DND-41 (cell line): ENCODE measurements around the gene TRIM2.

Source experiments
- ATAC-seq: fragments of 200-7000 bp; cut with Tn5 transposase; 3 replicates; pipeline ENCODE4 v1.9.1; 2021; ENCODE audit warnings: low read depth; ENCODE audit not compliant: insufficient read depth
- DNase-seq: peaks from one replicate; pipeline ENCODE4 v3.0.0-alpha.2; 2020
- H2AFZ ChIP-seq: 2 replicates; pipeline ENCODE4 v1.6.0; 2012; ENCODE audit warnings: low read depth, low read length
- H3K27ac ChIP-seq: 2 replicates; pipeline ENCODE4 v1.5.1; 2012; ENCODE audit warnings: low read length, inconsistent platforms
- H3K27me3 ChIP-seq: fragments of 200-600 bp; sonication (generic); 2 replicates; pipeline ENCODE4 v1.6.0; 2012; ENCODE audit warnings: low read length, mild to moderate bottlenecking, inconsistent platforms; ENCODE audit not compliant: insufficient read depth, poor library complexity
- H3K36me3 ChIP-seq: 2 replicates; pipeline ENCODE4 v1.5.1; 2012; ENCODE audit warnings: low read length, inconsistent platforms; ENCODE audit not compliant: insufficient read depth
- H3K4me1 ChIP-seq: 2 replicates; pipeline ENCODE4 v1.5.1; 2012; ENCODE audit warnings: mild to moderate bottlenecking, low read length; ENCODE audit not compliant: insufficient read depth
- H3K4me2 ChIP-seq: 2 replicates; pipeline ENCODE4 v1.6.0; 2012; ENCODE audit warnings: mild to moderate bottlenecking, moderate library complexity, low read length, inconsistent platforms; ENCODE audit not compliant: insufficient read depth
- H3K4me3 ChIP-seq, 2 experiments: fragments of 200-600 bp in 1 of 2; shearing (Covaris generic) in 1 of 2; 2 replicates each; pipeline ENCODE4 v1.5.1; 2012 to 2016; ENCODE audit warnings: inconsistent platforms in 2 of 2, low read length in 2 of 2, mild to moderate bottlenecking in 2 of 2, low read depth in 1 of 2, moderate library complexity in 1 of 2
- H3K79me2 ChIP-seq: 2 replicates; pipeline ENCODE4 v1.6.0; 2012; ENCODE audit warnings: low read length, inconsistent platforms; ENCODE audit not compliant: insufficient read depth
- H3K9ac ChIP-seq: 2 replicates; pipeline ENCODE4 v1.6.0; 2012; ENCODE audit warnings: low read depth, mild to moderate bottlenecking, inconsistent platforms, low read length, moderate library complexity
- H3K9me3 ChIP-seq: 2 replicates; pipeline ENCODE4 v1.5.1; 2012; ENCODE audit warnings: low read length, moderate library complexity, mild to moderate bottlenecking, inconsistent platforms; ENCODE audit not compliant: insufficient read depth, severe bottlenecking
- H4K20me1 ChIP-seq: 2 replicates; pipeline ENCODE4 v1.6.0; 2012; ENCODE audit warnings: low read length; ENCODE audit not compliant: insufficient read depth
- EZH2 ChIP-seq: IDR thresholded peaks from 3 replicates; pipeline ENCODE4 v1.6.1; 2012; ENCODE audit warnings: borderline replicate concordance, low read depth, mild to moderate bottlenecking, moderate library complexity, low read length, inconsistent platforms; ENCODE audit not compliant: severe bottlenecking
- TF ChIP-seq, protein P1 (sequence below): IDR thresholded peaks from 2 replicates; pipeline ENCODE4 v1.5.1; 2012; ENCODE audit warnings: borderline replicate concordance, low read length, moderate library complexity, mild to moderate bottlenecking; ENCODE audit not compliant: poor library complexity, severe bottlenecking; ENCODE audit errors: extremely low read depth

TRIM2 gene

GRCh38 chr4:153246446-153247115 lies 42.3 kb downstream of the TRIM2 start:
- Histone ChIP-seq H3K27ac (no peak overlapping the region), H3K4me1 (peaks cover 19% of the 10 kb centered on the region), H3K36me3 (no peaks in the 10 kb centered on the region), H3K4me2 (no peak overlapping the region), H3K27me3 (no peaks in the 10 kb centered on the region), H3K4me3 (no peak overlapping the region), H3K79me2 (no peaks in the 10 kb centered on the region), H3K9ac (no peak overlapping the region), H4K20me1 (no peaks in the 10 kb centered on the region), H2AFZ (no peak overlapping the region), H3K9me3 (no peaks in the 10 kb centered on the region)
- TF ChIP-seq, protein P1, sequence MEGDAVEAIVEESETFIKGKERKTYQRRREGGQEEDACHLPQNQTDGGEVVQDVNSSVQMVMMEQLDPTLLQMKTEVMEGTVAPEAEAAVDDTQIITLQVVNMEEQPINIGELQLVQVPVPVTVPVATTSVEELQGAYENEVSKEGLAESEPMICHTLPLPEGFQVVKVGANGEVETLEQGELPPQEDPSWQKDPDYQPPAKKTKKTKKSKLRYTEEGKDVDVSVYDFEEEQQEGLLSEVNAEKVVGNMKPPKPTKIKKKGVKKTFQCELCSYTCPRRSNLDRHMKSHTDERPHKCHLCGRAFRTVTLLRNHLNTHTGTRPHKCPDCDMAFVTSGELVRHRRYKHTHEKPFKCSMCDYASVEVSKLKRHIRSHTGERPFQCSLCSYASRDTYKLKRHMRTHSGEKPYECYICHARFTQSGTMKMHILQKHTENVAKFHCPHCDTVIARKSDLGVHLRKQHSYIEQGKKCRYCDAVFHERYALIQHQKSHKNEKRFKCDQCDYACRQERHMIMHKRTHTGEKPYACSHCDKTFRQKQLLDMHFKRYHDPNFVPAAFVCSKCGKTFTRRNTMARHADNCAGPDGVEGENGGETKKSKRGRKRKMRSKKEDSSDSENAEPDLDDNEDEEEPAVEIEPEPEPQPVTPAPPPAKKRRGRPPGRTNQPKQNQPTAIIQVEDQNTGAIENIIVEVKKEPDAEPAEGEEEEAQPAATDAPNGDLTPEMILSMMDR = no peak
- TF ChIP-seq EZH2 = no peak
- DNase-seq (no peak), ATAC-seq (no peak)

- no peak overlapping the region for H3K27ac ChIP-seq
- no peaks in the 10 kb centered on the region for H3K27me3 ChIP-seq
- no peak overlapping the region for H3K4me2 ChIP-seq
- no peak overlapping the region for H3K4me3 ChIP-seq
- no peak overlapping the region for H3K9ac ChIP-seq
- peaks cover 19% of the 10 kb centered on the region for H3K4me1 ChIP-seq
- H3K79me2 ChIP-seq = no peaks in the 10 kb centered on the region
- no peak for ATAC-seq
- no peaks in the 10 kb centered on the region for H3K36me3 ChIP-seq
- no peak for DNase-seq
- no peaks in the 10 kb centered on the region for H3K9me3 ChIP-seq
- TF ChIP-seq, protein P1 = no peak
- TF ChIP-seq EZH2 = no peak
- H2AFZ ChIP-seq = no peak overlapping the region
- H4K20me1 ChIP-seq = no peaks in the 10 kb centered on the region
Measured at GRCh38 chr4:153247116-153247490, 42.9 kb downstream of the TRIM2 start.

DNA sequence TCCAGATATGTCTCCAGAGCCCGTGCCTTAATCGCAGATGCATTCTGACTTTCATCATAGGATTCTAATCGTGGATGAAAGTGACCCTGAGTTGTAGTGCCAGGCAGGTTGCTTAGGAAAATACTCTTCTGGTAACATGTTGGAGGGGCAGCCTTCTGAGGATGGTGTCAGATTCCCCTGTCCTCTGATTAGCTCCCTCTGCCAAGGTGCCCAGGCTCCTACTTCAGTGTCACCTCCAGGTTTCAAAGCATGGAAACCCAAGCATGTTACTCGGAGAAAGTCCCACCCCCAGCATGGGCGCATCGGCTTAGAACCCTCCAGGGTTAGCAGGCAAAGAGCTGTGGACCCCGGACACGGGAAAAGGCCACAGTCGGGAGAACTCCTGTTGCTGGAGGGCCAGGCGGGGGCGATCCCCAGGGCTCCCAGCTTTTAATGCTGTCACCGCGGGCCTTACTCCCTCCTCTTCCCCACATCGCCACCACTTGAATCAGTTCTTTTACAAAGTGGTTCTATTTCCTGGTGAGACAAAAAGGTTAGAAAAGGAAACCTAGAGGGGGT lies 44.5 kb downstream of the TRIM2 start:
- DNase-seq (no peak), ATAC-seq (peak; percentile 31; the same call in 2 of the 3 replicates)
- H3K79me2 ChIP-seq = no peaks in the 10 kb centered on the region
- TF ChIP-seq, protein P1 = peak; percentile 22
- TF ChIP-seq EZH2 = no peak
- H3K9ac ChIP-seq = peak overlapping the region; percentile 55
- H3K9me3 ChIP-seq = no peaks in the 10 kb centered on the region
- no peaks in the 10 kb centered on the region for H3K27me3 ChIP-seq
- peak overlapping the region; percentile 92 for H2AFZ ChIP-seq
- H4K20me1 ChIP-seq = no peaks in the 10 kb centered on the region
- peak overlapping the region; percentile 86 for H3K4me2 ChIP-seq
- no peaks in the 10 kb centered on the region for H3K36me3 ChIP-seq
- H3K4me1 ChIP-seq = peaks cover 19% of the 10 kb centered on the region
- H3K4me3 ChIP-seq = peak overlapping the region; percentile 28 to 62; a peak in 3 of 4 replicates
- H3K27ac ChIP-seq = peak overlapping the region; percentile 46
